Measurements from ENCODE around the gene TSHZ1.

TSHZ1 gene

GRCh38 chr18:75220551-75221355, 10.2 kb downstream of the TSHZ1 start:
- H3K9me3 Mint-ChIP-seq: no peaks in the 10 kb centered on the region
- H3K4me3 Mint-ChIP-seq: no peak overlapping the region
- H3K4me1 Mint-ChIP-seq: peaks cover 25% of the 10 kb centered on the region
- no peaks in the 10 kb centered on the region for H3K27me3 Mint-ChIP-seq
- no peak overlapping the region for H3K27ac Mint-ChIP-seq
- no peaks in the 10 kb centered on the region for H3K36me3 Mint-ChIP-seq
- no peak for ATAC-seq

- no peak for ATAC-seq
- Mint-ChIP-seq H3K9me3 (no peaks in the 10 kb centered on the region), H3K36me3 (no peaks in the 10 kb centered on the region), H3K4me3 (no peak overlapping the region), H3K27me3 (no peaks in the 10 kb centered on the region), H3K27ac (no peak overlapping the region), H3K4me1 (peaks cover 20% of the 10 kb centered on the region)
Observed at GRCh38 chr18:75221397-75221796, 10.8 kb downstream of the TSHZ1 start.

- no peak for ATAC-seq
- Mint-ChIP-seq H3K4me3 (no peak overlapping the region), H3K4me1 (peaks cover 20% of the 10 kb centered on the region), H3K9me3 (no peaks in the 10 kb centered on the region), H3K27ac (no peak overlapping the region), H3K36me3 (no peaks in the 10 kb centered on the region), H3K27me3 (no peaks in the 10 kb centered on the region)
Observed at GRCh38 chr18:75221897-75222296, 11.3 kb downstream of the TSHZ1 start.

GRCh38 chr18:75222407-75222806, 11.8 kb downstream of the TSHZ1 start:
- Mint-ChIP-seq H3K36me3 (no peaks in the 10 kb centered on the region), H3K27me3 (no peaks in the 10 kb centered on the region), H3K4me1 (peaks cover 20% of the 10 kb centered on the region), H3K4me3 (no peak overlapping the region), H3K27ac (no peak overlapping the region), H3K9me3 (no peaks in the 10 kb centered on the region)
- ATAC-seq: no peak

GRCh38 chr18:75223687-75224347, 13.2 kb downstream of the TSHZ1 start:
- H3K4me1 Mint-ChIP-seq: peaks cover 21% of the 10 kb centered on the region
- H3K27ac Mint-ChIP-seq: no peak overlapping the region
- H3K36me3 Mint-ChIP-seq: no peaks in the 10 kb centered on the region
- no peaks in the 10 kb centered on the region for H3K27me3 Mint-ChIP-seq
- H3K9me3 Mint-ChIP-seq: no peaks in the 10 kb centered on the region
- no peak for ATAC-seq
- no peak overlapping the region for H3K4me3 Mint-ChIP-seq

GRCh38 chr18:75226286-75226955, 15.8 kb downstream of the TSHZ1 start:
- Mint-ChIP-seq H3K9me3 (no peaks in the 10 kb centered on the region), H3K27me3 (no peaks in the 10 kb centered on the region), H3K36me3 (peaks cover 6% of the 10 kb centered on the region), H3K4me3 (no peak overlapping the region), H3K4me1 (peaks cover 15% of the 10 kb centered on the region), H3K27ac (no peak overlapping the region)
- ATAC-seq: no peak

- peaks cover 15% of the 10 kb centered on the region for H3K4me1 Mint-ChIP-seq
Observed at GRCh38 chr18:75226956-75227316, 16.3 kb downstream of the TSHZ1 start.

GRCh38 chr18:75227535-75228296, 17.1 kb downstream of the TSHZ1 start:
- Mint-ChIP-seq H3K27ac (no peak overlapping the region), H3K9me3 (no peaks in the 10 kb centered on the region), H3K4me3 (no peak overlapping the region), H3K36me3 (peaks cover 6% of the 10 kb centered on the region), H3K27me3 (no peaks in the 10 kb centered on the region), H3K4me1 (peaks cover 15% of the 10 kb centered on the region)
- no peak for ATAC-seq

More at GRCh38 chr18:75226956-75227316, 16.3 kb downstream of the TSHZ1 start:
- ATAC-seq: no peak
- peaks cover 6% of the 10 kb centered on the region for H3K36me3 Mint-ChIP-seq
- no peaks in the 10 kb centered on the region for H3K27me3 Mint-ChIP-seq
- no peaks in the 10 kb centered on the region for H3K9me3 Mint-ChIP-seq
- H3K27ac Mint-ChIP-seq: no peak overlapping the region
- no peak overlapping the region for H3K4me3 Mint-ChIP-seq

GRCh38 chr18:75228967-75229366, 18.4 kb downstream of the TSHZ1 start:
- peaks cover 6% of the 10 kb centered on the region for H3K36me3 Mint-ChIP-seq
- H3K27ac Mint-ChIP-seq: no peak overlapping the region
- peaks cover 15% of the 10 kb centered on the region for H3K4me1 Mint-ChIP-seq
- H3K4me3 Mint-ChIP-seq: no peak overlapping the region
- ATAC-seq: no peak
- H3K9me3 Mint-ChIP-seq: no peaks in the 10 kb centered on the region
- H3K27me3 Mint-ChIP-seq: no peaks in the 10 kb centered on the region

- Mint-ChIP-seq H3K4me1 (peaks cover 15% of the 10 kb centered on the region), H3K27ac (no peak overlapping the region), H3K27me3 (no peaks in the 10 kb centered on the region), H3K9me3 (no peaks in the 10 kb centered on the region), H3K4me3 (no peak overlapping the region), H3K36me3 (peaks cover 6% of the 10 kb centered on the region)
- no peak for ATAC-seq
Observed at GRCh38 chr18:75229437-75229836, 18.8 kb downstream of the TSHZ1 start.

- Mint-ChIP-seq H3K9me3 (no peaks in the 10 kb centered on the region), H3K4me3 (no peak overlapping the region), H3K27me3 (no peaks in the 10 kb centered on the region), H3K27ac (no peak overlapping the region), H3K4me1 (peaks cover 16% of the 10 kb centered on the region), H3K36me3 (peaks cover 6% of the 10 kb centered on the region)
- ATAC-seq: no peak
Observed at GRCh38 chr18:75230163-75231052, 19.8 kb downstream of the TSHZ1 start.

- no peak for ATAC-seq
- H3K9me3 Mint-ChIP-seq: no peaks in the 10 kb centered on the region
Observed at GRCh38 chr18:75231053-75231406, 20.4 kb downstream of the TSHZ1 start.

GRCh38 chr18:75234901-75235300, 24.3 kb downstream of the TSHZ1 start:
- Mint-ChIP-seq H3K9me3 (no peaks in the 10 kb centered on the region), H3K27me3 (no peaks in the 10 kb centered on the region), H3K4me3 (no peak overlapping the region), H3K27ac (no peak overlapping the region), H3K4me1 (peaks cover 18% of the 10 kb centered on the region), H3K36me3 (peaks cover 20% of the 10 kb centered on the region)
- ATAC-seq: no peak

More at GRCh38 chr18:75231053-75231406, 20.4 kb downstream of the TSHZ1 start:
- H3K4me3 Mint-ChIP-seq: no peak overlapping the region
- H3K36me3 Mint-ChIP-seq: peaks cover 11% of the 10 kb centered on the region
- H3K4me1 Mint-ChIP-seq: peaks cover 22% of the 10 kb centered on the region
- H3K27ac Mint-ChIP-seq: no peak overlapping the region
- H3K27me3 Mint-ChIP-seq: no peaks in the 10 kb centered on the region

GRCh38 chr18:75235896-75236295, 25.3 kb downstream of the TSHZ1 start:
- no peak for ATAC-seq
- no peak overlapping the region for H3K4me3 Mint-ChIP-seq
- H3K9me3 Mint-ChIP-seq: no peaks in the 10 kb centered on the region
- H3K27me3 Mint-ChIP-seq: no peaks in the 10 kb centered on the region
- H3K36me3 Mint-ChIP-seq: peaks cover 14% of the 10 kb centered on the region
- peaks cover 18% of the 10 kb centered on the region for H3K4me1 Mint-ChIP-seq
- no peak overlapping the region for H3K27ac Mint-ChIP-seq

Data from stimulated activated memory B cell treated with anti-CD40 and anti-IgM and Interleukin-4, amounts not matched to agents 10 μg/mL and 1 μg/mL and 100 μg/mL, for 72 hours (primary cell).